DND-41 (cell line): Measurements from ENCODE around the gene SULT1E1.

Source experiments
- ATAC-seq: fragments of 200-7000 bp; cut with Tn5 transposase; 3 replicates; pipeline ENCODE4 v1.9.1; 2021; ENCODE audit warnings: low read depth; ENCODE audit not compliant: insufficient read depth
- DNase-seq: peaks from one replicate; pipeline ENCODE4 v3.0.0-alpha.2; 2020
- H2AFZ ChIP-seq: 2 replicates; pipeline ENCODE4 v1.6.0; 2012; ENCODE audit warnings: low read depth, low read length
- H3K27ac ChIP-seq: 2 replicates; pipeline ENCODE4 v1.5.1; 2012; ENCODE audit warnings: low read length, inconsistent platforms
- H3K27me3 ChIP-seq: fragments of 200-600 bp; sonication (generic); 2 replicates; pipeline ENCODE4 v1.6.0; 2012; ENCODE audit warnings: low read length, mild to moderate bottlenecking, inconsistent platforms; ENCODE audit not compliant: insufficient read depth, poor library complexity
- H3K36me3 ChIP-seq: 2 replicates; pipeline ENCODE4 v1.5.1; 2012; ENCODE audit warnings: low read length, inconsistent platforms; ENCODE audit not compliant: insufficient read depth
- H3K4me1 ChIP-seq: 2 replicates; pipeline ENCODE4 v1.5.1; 2012; ENCODE audit warnings: mild to moderate bottlenecking, low read length; ENCODE audit not compliant: insufficient read depth
- H3K4me2 ChIP-seq: 2 replicates; pipeline ENCODE4 v1.6.0; 2012; ENCODE audit warnings: mild to moderate bottlenecking, moderate library complexity, low read length, inconsistent platforms; ENCODE audit not compliant: insufficient read depth
- H3K4me3 ChIP-seq, 2 experiments: fragments of 200-600 bp in 1 of 2; shearing (Covaris generic) in 1 of 2; 2 replicates each; pipeline ENCODE4 v1.5.1; 2012 to 2016; ENCODE audit warnings: inconsistent platforms in 2 of 2, low read length in 2 of 2, mild to moderate bottlenecking in 2 of 2, low read depth in 1 of 2, moderate library complexity in 1 of 2
- H3K79me2 ChIP-seq: 2 replicates; pipeline ENCODE4 v1.6.0; 2012; ENCODE audit warnings: low read length, inconsistent platforms; ENCODE audit not compliant: insufficient read depth
- H3K9ac ChIP-seq: 2 replicates; pipeline ENCODE4 v1.6.0; 2012; ENCODE audit warnings: low read depth, mild to moderate bottlenecking, inconsistent platforms, low read length, moderate library complexity
- H3K9me3 ChIP-seq: 2 replicates; pipeline ENCODE4 v1.5.1; 2012; ENCODE audit warnings: low read length, moderate library complexity, mild to moderate bottlenecking, inconsistent platforms; ENCODE audit not compliant: insufficient read depth, severe bottlenecking
- H4K20me1 ChIP-seq: 2 replicates; pipeline ENCODE4 v1.6.0; 2012; ENCODE audit warnings: low read length; ENCODE audit not compliant: insufficient read depth
- EZH2 ChIP-seq: IDR thresholded peaks from 3 replicates; pipeline ENCODE4 v1.6.1; 2012; ENCODE audit warnings: borderline replicate concordance, low read depth, mild to moderate bottlenecking, moderate library complexity, low read length, inconsistent platforms; ENCODE audit not compliant: severe bottlenecking
- TF ChIP-seq, protein P1 (sequence below): IDR thresholded peaks from 2 replicates; pipeline ENCODE4 v1.5.1; 2012; ENCODE audit warnings: borderline replicate concordance, low read length, moderate library complexity, mild to moderate bottlenecking; ENCODE audit not compliant: poor library complexity, severe bottlenecking; ENCODE audit errors: extremely low read depth

SULT1E1 gene

DNA sequence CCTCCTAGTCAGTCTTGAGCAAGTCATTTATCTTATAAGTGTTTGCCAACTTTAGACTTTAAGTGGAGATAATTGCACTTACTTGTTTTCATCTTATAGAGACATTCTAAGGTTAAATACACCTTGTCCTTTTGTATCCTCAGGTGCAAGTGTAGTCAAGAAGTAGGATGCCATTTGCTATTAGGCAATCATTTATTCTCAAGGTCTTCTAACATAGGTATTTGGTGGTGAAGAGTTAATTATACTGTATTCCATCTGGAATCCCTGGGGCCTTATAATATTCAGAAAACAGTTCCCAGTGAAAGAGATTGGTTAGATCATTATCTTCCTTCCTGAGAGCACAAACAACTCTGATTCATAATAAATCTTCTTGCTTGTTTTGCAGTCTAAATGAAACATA, 23.7 kb downstream of the SULT1E1 start:
- Histone ChIP-seq H3K36me3 (no peaks in the 10 kb centered on the region), H3K27ac (no peak overlapping the region), H3K4me1 (no peaks in the 10 kb centered on the region), H3K79me2 (no peaks in the 10 kb centered on the region), H3K9me3 (no peaks in the 10 kb centered on the region), H3K9ac (no peak overlapping the region), H3K4me2 (no peak overlapping the region), H3K4me3 (no peak overlapping the region), H2AFZ (no peak overlapping the region), H3K27me3 (peaks cover 7% of the 10 kb centered on the region), H4K20me1 (no peaks in the 10 kb centered on the region)
- TF ChIP-seq, protein P1, sequence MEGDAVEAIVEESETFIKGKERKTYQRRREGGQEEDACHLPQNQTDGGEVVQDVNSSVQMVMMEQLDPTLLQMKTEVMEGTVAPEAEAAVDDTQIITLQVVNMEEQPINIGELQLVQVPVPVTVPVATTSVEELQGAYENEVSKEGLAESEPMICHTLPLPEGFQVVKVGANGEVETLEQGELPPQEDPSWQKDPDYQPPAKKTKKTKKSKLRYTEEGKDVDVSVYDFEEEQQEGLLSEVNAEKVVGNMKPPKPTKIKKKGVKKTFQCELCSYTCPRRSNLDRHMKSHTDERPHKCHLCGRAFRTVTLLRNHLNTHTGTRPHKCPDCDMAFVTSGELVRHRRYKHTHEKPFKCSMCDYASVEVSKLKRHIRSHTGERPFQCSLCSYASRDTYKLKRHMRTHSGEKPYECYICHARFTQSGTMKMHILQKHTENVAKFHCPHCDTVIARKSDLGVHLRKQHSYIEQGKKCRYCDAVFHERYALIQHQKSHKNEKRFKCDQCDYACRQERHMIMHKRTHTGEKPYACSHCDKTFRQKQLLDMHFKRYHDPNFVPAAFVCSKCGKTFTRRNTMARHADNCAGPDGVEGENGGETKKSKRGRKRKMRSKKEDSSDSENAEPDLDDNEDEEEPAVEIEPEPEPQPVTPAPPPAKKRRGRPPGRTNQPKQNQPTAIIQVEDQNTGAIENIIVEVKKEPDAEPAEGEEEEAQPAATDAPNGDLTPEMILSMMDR = no peak
- no peak for TF ChIP-seq EZH2
- no peak for DNase-seq
- ATAC-seq = no peak

DNA sequence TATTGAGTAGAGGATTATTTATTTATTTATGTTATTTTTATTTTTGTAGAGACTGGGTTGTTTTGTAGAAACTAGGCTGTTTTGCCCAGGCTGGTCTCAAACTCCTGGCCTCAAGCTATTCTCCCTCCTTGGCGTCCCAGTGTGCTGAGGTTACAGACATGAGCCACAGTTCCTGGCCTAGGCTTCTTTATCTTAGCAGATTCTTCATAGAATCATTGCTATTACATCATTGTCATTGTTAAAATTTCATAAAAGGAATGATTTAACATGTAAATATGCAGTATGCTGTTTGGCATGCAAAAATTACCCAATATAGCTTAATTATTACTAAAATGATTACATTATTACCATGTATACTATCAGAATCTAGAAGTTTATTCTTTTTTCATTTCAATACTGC, 24.2 kb downstream of the SULT1E1 start:
- Histone ChIP-seq H3K4me2 (no peak overlapping the region), H3K4me1 (no peaks in the 10 kb centered on the region), H3K27ac (no peak overlapping the region), H2AFZ (no peak overlapping the region), H3K27me3 (peaks cover 7% of the 10 kb centered on the region), H4K20me1 (no peaks in the 10 kb centered on the region), H3K9ac (no peak overlapping the region), H3K9me3 (no peaks in the 10 kb centered on the region), H3K4me3 (no peak overlapping the region), H3K36me3 (no peaks in the 10 kb centered on the region), H3K79me2 (no peaks in the 10 kb centered on the region)
- ATAC-seq (no peak), DNase-seq (no peak)
- no peak for TF ChIP-seq EZH2
- TF ChIP-seq, protein P1 = no peak

DNA sequence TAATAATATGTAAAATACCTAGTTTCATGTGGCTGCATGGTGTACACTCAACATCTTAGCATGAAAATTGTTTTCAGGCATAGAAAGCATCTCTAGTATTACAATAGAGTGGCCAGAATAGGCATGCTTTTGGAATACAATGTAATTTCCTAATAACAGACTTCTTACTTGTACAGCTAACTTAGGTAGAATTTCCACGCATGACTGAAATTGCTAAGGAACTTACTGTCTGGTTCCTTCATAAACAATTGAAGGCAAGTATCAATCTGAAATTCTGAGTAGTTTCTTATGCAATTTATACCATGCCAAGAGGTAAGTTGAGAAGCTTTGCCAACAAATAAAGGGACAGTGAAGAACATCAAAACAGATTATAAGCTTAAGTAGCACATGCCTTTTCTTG, 26.7 kb downstream of the SULT1E1 start:
- Histone ChIP-seq H3K79me2 (no peaks in the 10 kb centered on the region), H3K4me3 (no peak overlapping the region), H3K36me3 (no peaks in the 10 kb centered on the region), H3K9ac (no peak overlapping the region), H3K4me2 (no peak overlapping the region), H3K27ac (no peak overlapping the region), H4K20me1 (no peaks in the 10 kb centered on the region), H3K9me3 (no peaks in the 10 kb centered on the region), H3K27me3 (peaks cover 7% of the 10 kb centered on the region), H3K4me1 (no peaks in the 10 kb centered on the region), H2AFZ (no peak overlapping the region)
- TF ChIP-seq, protein P1 = no peak
- TF ChIP-seq EZH2 = no peak
- no peak for ATAC-seq
- no peak for DNase-seq

DNA sequence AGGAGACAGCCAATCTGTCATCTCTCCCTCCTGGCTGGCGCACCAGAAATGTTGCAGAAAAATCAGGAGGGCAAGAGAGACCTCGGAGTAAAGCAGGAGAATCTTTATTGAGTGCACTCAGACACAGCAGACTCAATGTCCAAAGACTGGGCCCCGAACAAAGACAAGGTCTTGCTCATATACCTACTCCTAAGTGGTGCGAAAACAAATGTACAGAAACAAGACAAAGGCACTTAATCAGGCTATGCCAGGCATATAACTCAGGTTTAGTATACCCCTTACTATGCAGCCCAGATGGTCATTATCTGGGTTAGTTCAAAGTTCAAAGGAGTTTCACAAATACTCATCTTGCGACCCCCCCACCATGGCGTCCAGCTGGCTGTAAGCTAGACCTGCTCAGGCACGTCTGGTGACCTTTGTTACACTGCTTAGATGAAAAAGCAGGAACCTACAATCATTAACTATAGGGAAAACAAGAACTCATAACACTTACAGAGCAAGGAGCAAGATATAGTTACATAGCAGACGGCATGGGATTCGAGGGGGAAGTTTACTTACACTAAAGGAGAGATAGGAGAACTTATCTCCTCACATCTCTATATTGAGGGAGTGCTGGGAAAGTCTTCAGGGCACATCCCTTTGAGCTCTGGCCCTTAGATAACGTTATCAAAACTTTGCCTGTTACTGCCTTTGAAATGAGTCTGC, 27.5 kb downstream of the SULT1E1 start:
- Histone ChIP-seq H3K79me2 (no peaks in the 10 kb centered on the region), H3K4me1 (no peaks in the 10 kb centered on the region), H3K36me3 (no peaks in the 10 kb centered on the region), H3K9me3 (no peaks in the 10 kb centered on the region), H3K4me2 (no peak overlapping the region), H3K4me3 (no peak overlapping the region), H3K9ac (no peak overlapping the region), H2AFZ (no peak overlapping the region), H3K27ac (no peak overlapping the region), H3K27me3 (peaks cover 7% of the 10 kb centered on the region), H4K20me1 (no peaks in the 10 kb centered on the region)
- ATAC-seq (no peak), DNase-seq (no peak)
- no peak for TF ChIP-seq EZH2
- TF ChIP-seq, protein P1 = no peak
